Measurements from ENCODE around the gene STAB1. TPM values are rescaled to one million over a fixed set of nuclear protein-coding genes. Genes with fewer than 3 reads are reported as not detected.

STAB1 gene
- total RNA-seq, 1 donor from 2014 or later: 67.2 TPM

- no peaks in the 10 kb centered on the region for H3K27me3 ChIP-seq (ENCODE audit: low read depth)
- intact Hi-C loops (cut with micrococcal nuclease): no loop called here
- TF ChIP-seq CTCF (IDR thresholded peaks at IDR 0.05; ENCODE audit: borderline replicate concordance): no peak
- no peak for DNase-seq
- peaks cover 68% of the 10 kb centered on the region for H3K36me3 ChIP-seq
- H3K4me3 ChIP-seq: no peak overlapping the region
- no peaks in the 10 kb centered on the region for H3K9me3 ChIP-seq (replicated peaks)
- no peak overlapping the region for H3K27ac ChIP-seq (replicated peaks)
- H3K4me1 ChIP-seq: peaks cover 56% of the 10 kb centered on the region
Measured at GRCh38 chr3:52554026-52554755, 59.1 kb downstream of the STAB1 start.

- TF ChIP-seq CTCF (IDR thresholded peaks at IDR 0.05; ENCODE audit: borderline replicate concordance): no peak
- H3K36me3 ChIP-seq: peaks cover 68% of the 10 kb centered on the region
Measured at GRCh38 chr3:52555056-52555455, 59.9 kb downstream of the STAB1 start.

GRCh38 chr3:52557011-52557960 lies 62.1 kb downstream of the STAB1 start:
- Histone ChIP-seq H3K27me3 (ENCODE audit: low read depth) (no peaks in the 10 kb centered on the region), H3K27ac (replicated peaks) (no peak overlapping the region), H3K4me3 (no peak overlapping the region), H3K36me3 (peaks cover 78% of the 10 kb centered on the region), H3K4me1 (peaks cover 49% of the 10 kb centered on the region), H3K9me3 (replicated peaks) (no peaks in the 10 kb centered on the region)
- DNase-seq: no peak
- TF ChIP-seq CTCF (IDR thresholded peaks at IDR 0.05; ENCODE audit: borderline replicate concordance): no peak
- intact Hi-C loops (cut with micrococcal nuclease): no loop called here

More at GRCh38 chr3:52555056-52555455, 59.9 kb downstream of the STAB1 start:
- no peak for DNase-seq
- intact Hi-C loops (cut with micrococcal nuclease): no loop called here
- Histone ChIP-seq H3K4me1 (peaks cover 52% of the 10 kb centered on the region), H3K27me3 (ENCODE audit: low read depth) (no peaks in the 10 kb centered on the region), H3K9me3 (replicated peaks) (no peaks in the 10 kb centered on the region), H3K27ac (replicated peaks) (peak overlapping the region; percentile 6), H3K4me3 (no peak overlapping the region)

GRCh38 chr3:52558436-52558835 lies 63.3 kb downstream of the STAB1 start:
- H3K27ac ChIP-seq (replicated peaks): no peak overlapping the region
- intact Hi-C loops (cut with micrococcal nuclease): no loop called here
- no peak for DNase-seq

More at GRCh38 chr3:52558436-52558835, 63.3 kb downstream of the STAB1 start:
- H3K27me3 ChIP-seq (ENCODE audit: low read depth): no peaks in the 10 kb centered on the region
- peaks cover 80% of the 10 kb centered on the region for H3K36me3 ChIP-seq
- no peak overlapping the region for H3K4me3 ChIP-seq
- peaks cover 46% of the 10 kb centered on the region for H3K4me1 ChIP-seq
- no peak for TF ChIP-seq CTCF (IDR thresholded peaks at IDR 0.05; ENCODE audit: borderline replicate concordance)
- no peaks in the 10 kb centered on the region for H3K9me3 ChIP-seq (replicated peaks)

Measured in left ventricle myocardium inferior (tissue), 1 donor.